Fibroblast of lung (primary cell): ENCODE measurements around the gene LGALS1. TPM values are rescaled to one million over a fixed set of nuclear protein-coding genes. Genes with fewer than 3 reads are reported as not detected.

Source experiments
- DNase-seq, 2 donors: peaks; one replicate each; pipeline versions ENCODE4 v3.0.0 to v3.0.0-alpha.2; 2010; ENCODE audit warnings: low read depth in 2 of 2
- H2AFZ ChIP-seq: 2 replicates; pipeline ENCODE4 v1.5.1; 2012; ENCODE audit warnings: low read length, control low read depth, inconsistent platforms
- H3K27ac ChIP-seq: 2 replicates; pipeline ENCODE4 v1.5.1; 2011; ENCODE audit warnings: low read length, control low read depth; ENCODE audit not compliant: insufficient read depth
- H3K27me3 ChIP-seq: 2 replicates; pipeline ENCODE4 v1.5.1; 2011; ENCODE audit warnings: mild to moderate bottlenecking, low read length; ENCODE audit not compliant: control insufficient read depth, insufficient read depth
- H3K36me3 ChIP-seq: 2 replicates; pipeline ENCODE4 v1.5.1; 2011; ENCODE audit warnings: low read length; ENCODE audit not compliant: control insufficient read depth, insufficient read depth
- H3K4me1 ChIP-seq: 2 replicates; pipeline ENCODE4 v1.5.1; 2011; ENCODE audit warnings: low read length; ENCODE audit not compliant: control insufficient read depth, insufficient read depth; ENCODE audit errors: extremely low read depth
- H3K4me2 ChIP-seq: 2 replicates; pipeline ENCODE4 v1.5.1; 2011; ENCODE audit warnings: low read length, control low read depth; ENCODE audit not compliant: insufficient read depth; ENCODE audit errors: extremely low read depth
- H3K4me3 ChIP-seq, 4 experiments: fragments of 200-600 bp in 1 of 4; sonication (generic) in 1 of 4; replicated peaks in 1 of 4; 2 replicates each; pipeline ENCODE4 v1.5.1; 2011 to 2016; ENCODE audit warnings: low read length in 4 of 4, low read depth in 3 of 4, mild to moderate bottlenecking in 3 of 4, control low read depth in 2 of 4, inconsistent platforms in 1 of 4, mixed read lengths in 1 of 4; ENCODE audit not compliant: insufficient read depth in 1 of 4; ENCODE audit errors: control extremely low read depth in 1 of 4
- H3K79me2 ChIP-seq: 2 replicates; pipeline ENCODE4 v1.5.1; 2012; ENCODE audit warnings: mild to moderate bottlenecking, low read length, inconsistent platforms; ENCODE audit not compliant: control insufficient read depth, insufficient read depth
- H3K9ac ChIP-seq: 2 replicates; pipeline ENCODE4 v1.5.1; 2011; ENCODE audit warnings: mild to moderate bottlenecking, low read length, control low read depth; ENCODE audit not compliant: insufficient read depth
- H3K9me3 ChIP-seq: 2 replicates; pipeline ENCODE4 v1.5.1; 2012; ENCODE audit warnings: low read depth, low read length; ENCODE audit not compliant: control insufficient read depth, insufficient read depth
- H4K20me1 ChIP-seq: 2 replicates; pipeline ENCODE4 v1.5.1; 2011; ENCODE audit warnings: low read length; ENCODE audit not compliant: control insufficient read depth, insufficient read depth; ENCODE audit errors: extremely low read depth
- EZH2 ChIP-seq: IDR thresholded peaks from 2 replicates; pipeline ENCODE4 v1.5.1; 2012; ENCODE audit warnings: low read length, control low read depth, mild to moderate bottlenecking; ENCODE audit errors: missing control alignments
- polyA plus RNA-seq, 2 donors: library from polyadenylated mRNA; depleted of rRNA in 1 of 2; stranded (reverse) in 1 of 2; unstranded in 1 of 2; fragments of >200 nt; gene quantifications; 2 replicates each; pipeline ENCODE4 v1.2.1, GENCODE V29; 2011 to 2012; ENCODE audit warnings: missing spikeins in 1 of 2
- total RNA-seq: library from RNA; depleted of rRNA; stranded (reverse); fragments of >200 nt; gene quantifications from 2 replicates; pipeline ENCODE4 v1.2.1, GENCODE V29; 2014
- TF ChIP-seq, protein P1 (sequence below), 2 donors: IDR thresholded peaks in 1 of 2; conservative IDR thresholded peaks in 1 of 2; 1 replicate in 1 of 2; 2 replicates in 1 of 2; pipeline ENCODE4 v1.5.1; 2011 to 2012; ENCODE audit warnings: low read length in 2 of 2, control low read depth in 1 of 2, inconsistent platforms in 1 of 2, low read depth in 1 of 2, mild to moderate bottlenecking in 1 of 2

LGALS1 gene
- total and polyA plus RNA-seq, 2 donors (not counting 1 experiment from before 2014, with no cell fraction given), result 5,090 to 11,230 TPM

DNA sequence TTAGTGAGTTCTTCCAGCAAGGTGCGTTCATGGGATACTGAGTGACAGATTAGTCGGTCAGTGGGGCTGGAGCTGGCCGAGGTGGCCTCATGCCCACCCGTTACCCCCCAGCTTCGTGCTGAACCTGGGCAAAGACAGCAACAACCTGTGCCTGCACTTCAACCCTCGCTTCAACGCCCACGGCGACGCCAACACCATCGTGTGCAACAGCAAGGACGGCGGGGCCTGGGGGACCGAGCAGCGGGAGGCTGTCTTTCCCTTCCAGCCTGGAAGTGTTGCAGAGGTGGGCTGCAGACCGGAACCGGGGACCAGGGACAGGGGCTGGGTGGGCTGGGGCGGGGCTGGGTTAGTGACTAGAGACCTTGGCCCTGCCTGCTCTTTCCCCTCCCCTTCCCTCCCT lies 2.9 kb downstream of the LGALS1 start:
- Histone ChIP-seq H3K4me1 (peaks cover 13% of the 10 kb centered on the region), H3K79me2 (peaks cover 31% of the 10 kb centered on the region), H2AFZ (no peak overlapping the region), H3K4me3 (peak overlapping the region; percentile 58 to 100 (median 96)), H3K36me3 (peaks cover 17% of the 10 kb centered on the region), H3K9me3 (no peaks in the 10 kb centered on the region), H3K27ac (peak overlapping the region; percentile 62), H3K27me3 (no peaks in the 10 kb centered on the region), H3K9ac (peak overlapping the region; percentile 17), H4K20me1 (peaks cover 3% of the 10 kb centered on the region), H3K4me2 (peak overlapping the region; percentile 100)
- no peak for TF ChIP-seq EZH2
- TF ChIP-seq, protein P1, sequence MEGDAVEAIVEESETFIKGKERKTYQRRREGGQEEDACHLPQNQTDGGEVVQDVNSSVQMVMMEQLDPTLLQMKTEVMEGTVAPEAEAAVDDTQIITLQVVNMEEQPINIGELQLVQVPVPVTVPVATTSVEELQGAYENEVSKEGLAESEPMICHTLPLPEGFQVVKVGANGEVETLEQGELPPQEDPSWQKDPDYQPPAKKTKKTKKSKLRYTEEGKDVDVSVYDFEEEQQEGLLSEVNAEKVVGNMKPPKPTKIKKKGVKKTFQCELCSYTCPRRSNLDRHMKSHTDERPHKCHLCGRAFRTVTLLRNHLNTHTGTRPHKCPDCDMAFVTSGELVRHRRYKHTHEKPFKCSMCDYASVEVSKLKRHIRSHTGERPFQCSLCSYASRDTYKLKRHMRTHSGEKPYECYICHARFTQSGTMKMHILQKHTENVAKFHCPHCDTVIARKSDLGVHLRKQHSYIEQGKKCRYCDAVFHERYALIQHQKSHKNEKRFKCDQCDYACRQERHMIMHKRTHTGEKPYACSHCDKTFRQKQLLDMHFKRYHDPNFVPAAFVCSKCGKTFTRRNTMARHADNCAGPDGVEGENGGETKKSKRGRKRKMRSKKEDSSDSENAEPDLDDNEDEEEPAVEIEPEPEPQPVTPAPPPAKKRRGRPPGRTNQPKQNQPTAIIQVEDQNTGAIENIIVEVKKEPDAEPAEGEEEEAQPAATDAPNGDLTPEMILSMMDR (conservative IDR thresholded peaks at IDR 0.05 in 1 of 2, IDR thresholded peaks at IDR 0.05 in 1 of 2; ENCODE audit: low read depth in 1 of 2, low read length in 2 of 2), result no peak
- DNase-seq, result no peak

DNA sequence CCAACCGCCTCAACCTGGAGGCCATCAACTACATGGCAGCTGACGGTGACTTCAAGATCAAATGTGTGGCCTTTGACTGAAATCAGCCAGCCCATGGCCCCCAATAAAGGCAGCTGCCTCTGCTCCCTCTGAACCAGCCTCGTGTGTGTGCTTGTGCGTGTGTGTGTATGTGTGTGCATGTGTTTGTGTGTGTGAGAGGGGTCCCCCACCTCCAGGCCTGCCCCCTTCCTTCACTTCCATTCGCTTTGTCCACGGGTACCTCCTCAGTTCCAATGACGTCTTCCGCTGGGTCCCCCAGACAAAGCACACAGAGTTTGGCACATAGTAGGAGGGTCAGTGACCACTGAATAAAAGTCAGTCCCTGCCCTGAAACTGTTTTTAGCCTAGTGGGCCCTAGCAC lies 4.2 kb downstream of the LGALS1 start:
- DNase-seq, result no peak
- H4K20me1 ChIP-seq, result peaks cover 3% of the 10 kb centered on the region
- TF ChIP-seq, protein P1 (conservative IDR thresholded peaks at IDR 0.05 in 1 of 2, IDR thresholded peaks at IDR 0.05 in 1 of 2; ENCODE audit: low read depth in 1 of 2, low read length in 2 of 2), result no peak
- no peak for TF ChIP-seq EZH2
- peaks cover 31% of the 10 kb centered on the region for H3K79me2 ChIP-seq
- no peak overlapping the region for H2AFZ ChIP-seq
- H3K9me3 ChIP-seq, result no peaks in the 10 kb centered on the region
- H3K4me2 ChIP-seq, result peak overlapping the region; percentile 52
- peaks cover 17% of the 10 kb centered on the region for H3K36me3 ChIP-seq
- no peak overlapping the region for H3K27ac ChIP-seq
- no peak overlapping the region for H3K4me3 ChIP-seq
- peaks cover 11% of the 10 kb centered on the region for H3K4me1 ChIP-seq
- no peaks in the 10 kb centered on the region for H3K27me3 ChIP-seq
- H3K9ac ChIP-seq, result no peak overlapping the region

DNA sequence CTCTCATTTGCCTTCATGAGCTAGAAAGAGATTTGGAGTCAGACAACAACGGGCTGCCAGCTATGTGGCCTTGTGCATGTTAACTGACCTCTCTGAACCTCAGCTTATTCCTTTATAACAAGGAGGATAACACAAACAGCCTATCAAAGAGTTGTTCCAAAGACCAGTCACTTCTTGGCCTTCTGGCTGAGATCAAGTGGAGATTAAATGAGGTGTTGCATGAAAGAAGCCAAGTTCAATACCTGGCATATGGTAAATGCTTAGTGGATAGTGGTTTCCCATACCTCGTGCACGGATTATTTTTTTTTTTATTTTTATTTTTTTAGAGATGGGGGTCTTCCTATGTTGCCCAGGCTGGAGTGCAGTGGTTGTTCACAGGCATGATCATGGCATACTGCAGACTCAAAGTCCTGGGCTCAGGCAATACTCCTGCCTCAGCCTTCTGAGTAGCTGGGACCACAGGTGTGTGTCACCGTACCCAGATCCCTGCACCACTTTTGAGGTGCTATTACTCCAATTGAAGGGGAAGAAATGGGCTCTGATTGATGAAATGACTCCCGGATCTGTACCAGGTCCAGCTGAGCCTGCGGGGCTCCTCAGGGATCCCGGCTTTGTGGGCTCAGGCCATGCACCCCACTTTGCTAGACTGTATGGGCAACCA lies 4.9 kb downstream of the LGALS1 start:
- DNase-seq, result no peak
- Histone ChIP-seq H2AFZ (no peak overlapping the region), H3K27ac (no peak overlapping the region)

More for the DNA sequence above, 4.9 kb downstream of the LGALS1 start:
- Histone ChIP-seq H3K36me3 (peaks cover 17% of the 10 kb centered on the region), H3K9ac (no peak overlapping the region), H4K20me1 (peaks cover 3% of the 10 kb centered on the region), H3K27me3 (no peaks in the 10 kb centered on the region), H3K4me2 (no peak overlapping the region), H3K79me2 (peaks cover 31% of the 10 kb centered on the region), H3K4me1 (peaks cover 11% of the 10 kb centered on the region), H3K9me3 (no peaks in the 10 kb centered on the region), H3K4me3 (no peak overlapping the region)
- TF ChIP-seq, protein P1 (conservative IDR thresholded peaks at IDR 0.05 in 1 of 2, IDR thresholded peaks at IDR 0.05 in 1 of 2; ENCODE audit: low read depth in 1 of 2, low read length in 2 of 2), result no peak
- TF ChIP-seq EZH2, result no peak
